K562 treated with DMSO at 1 percent for 48 hours (cell line): ENCODE results near the gene DGKH. TPM values are rescaled to one million over a fixed set of nuclear protein-coding genes. Genes with fewer than 3 reads are reported as not detected.

Source experiments
- total RNA-seq: library from RNA; unstranded; fragments of 300-600 nt; gene quantifications from 2 replicates; pipeline ENCODE4 v1.2.3, GENCODE V29; 2022; ENCODE audit warnings: low replicate concordance; ENCODE audit errors: extremely low read depth

DGKH gene, protein sequence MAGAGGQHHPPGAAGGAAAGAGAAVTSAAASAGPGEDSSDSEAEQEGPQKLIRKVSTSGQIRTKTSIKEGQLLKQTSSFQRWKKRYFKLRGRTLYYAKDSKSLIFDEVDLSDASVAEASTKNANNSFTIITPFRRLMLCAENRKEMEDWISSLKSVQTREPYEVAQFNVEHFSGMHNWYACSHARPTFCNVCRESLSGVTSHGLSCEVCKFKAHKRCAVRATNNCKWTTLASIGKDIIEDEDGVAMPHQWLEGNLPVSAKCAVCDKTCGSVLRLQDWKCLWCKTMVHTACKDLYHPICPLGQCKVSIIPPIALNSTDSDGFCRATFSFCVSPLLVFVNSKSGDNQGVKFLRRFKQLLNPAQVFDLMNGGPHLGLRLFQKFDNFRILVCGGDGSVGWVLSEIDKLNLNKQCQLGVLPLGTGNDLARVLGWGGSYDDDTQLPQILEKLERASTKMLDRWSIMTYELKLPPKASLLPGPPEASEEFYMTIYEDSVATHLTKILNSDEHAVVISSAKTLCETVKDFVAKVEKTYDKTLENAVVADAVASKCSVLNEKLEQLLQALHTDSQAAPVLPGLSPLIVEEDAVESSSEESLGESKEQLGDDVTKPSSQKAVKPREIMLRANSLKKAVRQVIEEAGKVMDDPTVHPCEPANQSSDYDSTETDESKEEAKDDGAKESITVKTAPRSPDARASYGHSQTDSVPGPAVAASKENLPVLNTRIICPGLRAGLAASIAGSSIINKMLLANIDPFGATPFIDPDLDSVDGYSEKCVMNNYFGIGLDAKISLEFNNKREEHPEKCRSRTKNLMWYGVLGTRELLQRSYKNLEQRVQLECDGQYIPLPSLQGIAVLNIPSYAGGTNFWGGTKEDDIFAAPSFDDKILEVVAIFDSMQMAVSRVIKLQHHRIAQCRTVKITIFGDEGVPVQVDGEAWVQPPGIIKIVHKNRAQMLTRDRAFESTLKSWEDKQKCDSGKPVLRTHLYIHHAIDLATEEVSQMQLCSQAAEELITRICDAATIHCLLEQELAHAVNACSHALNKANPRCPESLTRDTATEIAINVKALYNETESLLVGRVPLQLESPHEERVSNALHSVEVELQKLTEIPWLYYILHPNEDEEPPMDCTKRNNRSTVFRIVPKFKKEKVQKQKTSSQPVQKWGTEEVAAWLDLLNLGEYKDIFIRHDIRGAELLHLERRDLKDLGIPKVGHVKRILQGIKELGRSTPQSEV
- not detected in 2 replicates for total RNA-seq

DNA sequence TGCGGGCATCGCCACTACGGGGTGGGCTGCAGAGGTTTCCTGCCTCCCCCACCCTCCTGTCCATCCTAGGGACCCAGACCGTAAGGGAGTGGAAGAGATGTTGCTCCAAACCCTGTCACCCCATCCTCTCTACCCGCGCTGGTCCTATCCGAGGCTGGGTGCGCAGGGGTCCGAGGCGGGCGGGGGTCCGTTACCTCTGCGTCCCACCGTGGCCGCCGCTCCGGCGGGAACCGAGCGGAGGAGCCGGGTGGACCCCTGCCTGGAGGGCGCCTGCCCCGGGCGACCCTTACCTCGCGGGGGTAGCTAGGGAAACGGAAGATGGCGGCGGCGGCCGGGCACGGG lies at the start of gene DGKH:
TSS of gene DGKH (plus strand) at position 307 of the 342 bp plus-strand sequence. CDS start 126 bp downstream, outside the sequence.

DNA sequence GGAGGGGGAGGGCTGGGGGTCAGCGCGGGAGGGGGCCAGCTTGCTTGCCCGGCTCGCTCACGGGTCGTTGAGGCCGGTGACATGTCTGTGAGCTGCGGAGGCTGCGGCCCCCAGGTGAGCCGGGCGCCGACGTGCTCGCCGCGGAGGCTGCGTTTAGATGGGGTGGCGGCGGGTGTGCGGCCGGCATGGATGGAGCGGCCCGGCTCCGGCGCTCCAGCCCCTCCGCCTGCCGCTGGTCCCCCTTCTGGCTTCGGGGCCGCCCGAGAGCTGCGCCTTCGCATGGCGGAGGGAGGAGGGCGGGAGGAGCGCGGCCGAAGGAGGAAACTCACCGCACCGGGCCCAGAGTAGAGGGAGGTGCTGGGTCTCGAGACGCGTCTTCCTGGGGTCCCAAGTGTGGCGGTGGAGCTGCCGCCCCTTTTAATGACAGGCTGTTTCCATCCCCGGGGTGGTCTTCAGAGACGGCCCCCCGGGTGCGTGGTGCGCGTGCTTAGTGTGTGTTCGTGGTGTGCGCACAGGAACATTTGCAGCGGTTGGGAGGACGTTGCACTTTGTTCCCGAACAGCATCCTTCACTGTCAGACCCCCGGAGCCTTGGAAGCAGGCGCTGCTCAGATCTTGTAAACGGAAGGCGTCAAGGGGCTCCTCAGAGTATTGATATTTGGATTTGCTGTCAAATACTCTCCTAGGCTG lies 223.8 kb downstream of the DGKH start, which contains the start of gene AKAP11:
TSS of gene AKAP11 (plus strand) at position 38 of the 689 bp plus-strand sequence. CDS start 14,197 bp downstream, outside the sequence.

Other genes with a start within 250 kb of the DGKH start
- gene VWA8, start 87.5 kb upstream of the DGKH start, total RNA-seq = not detected in 2 replicates
- gene AKAP11, start 223.5 kb downstream of the DGKH start, total RNA-seq = not detected in 2 replicates